Hematopoietic multipotent progenitor cell treated with erythropoietin and hydrocortisone succinate and interleukin-3 and kit ligand, for 4 days (in vitro differentiated cells): Measurements from ENCODE around the gene OR7C1.
A peak's percentile ranks its signal among the peaks of the same experiment; 100 is the strongest.
"Not testable (repeated sequence)": the region's sequence is repeated elsewhere in the genome, so short reads cannot be mapped to it uniquely, and the experiment has no call there.

Source experiments
- DNase-seq: peaks from one replicate; pipeline ENCODE4 v3.0.0-alpha.2; 2015

Gene OR7C1

DNA sequence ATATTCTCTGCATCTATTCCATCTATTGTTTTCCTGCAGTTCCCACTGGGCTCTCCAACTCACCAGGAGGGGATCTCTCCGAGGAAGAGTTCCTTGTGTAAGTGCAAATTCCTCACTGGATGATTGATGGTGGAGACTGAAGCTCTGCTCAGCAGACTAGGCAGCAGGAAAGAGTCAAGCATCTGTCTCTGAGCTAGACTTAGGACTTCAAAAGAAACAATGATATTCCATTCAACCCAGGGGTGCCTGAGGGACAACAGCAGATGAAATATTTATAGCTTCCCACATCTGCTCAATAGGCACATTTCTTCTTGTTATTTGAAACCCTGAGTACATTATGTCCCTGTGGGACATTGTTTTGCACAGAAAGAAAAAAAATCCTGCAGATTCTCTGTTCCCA is at the start of gene OR7C1, which contains the start of gene OR7A5:
TSS of gene OR7C1 (minus strand) at position 175 of the 400 bp plus-strand sequence. CDS start 35,049 bp downstream, outside the sequence.
TSS of gene OR7A5 (minus strand) at position 175 of the 400 bp plus-strand sequence. CDS start 6,944 bp downstream, outside the sequence.
- no peak for DNase-seq

DNA sequence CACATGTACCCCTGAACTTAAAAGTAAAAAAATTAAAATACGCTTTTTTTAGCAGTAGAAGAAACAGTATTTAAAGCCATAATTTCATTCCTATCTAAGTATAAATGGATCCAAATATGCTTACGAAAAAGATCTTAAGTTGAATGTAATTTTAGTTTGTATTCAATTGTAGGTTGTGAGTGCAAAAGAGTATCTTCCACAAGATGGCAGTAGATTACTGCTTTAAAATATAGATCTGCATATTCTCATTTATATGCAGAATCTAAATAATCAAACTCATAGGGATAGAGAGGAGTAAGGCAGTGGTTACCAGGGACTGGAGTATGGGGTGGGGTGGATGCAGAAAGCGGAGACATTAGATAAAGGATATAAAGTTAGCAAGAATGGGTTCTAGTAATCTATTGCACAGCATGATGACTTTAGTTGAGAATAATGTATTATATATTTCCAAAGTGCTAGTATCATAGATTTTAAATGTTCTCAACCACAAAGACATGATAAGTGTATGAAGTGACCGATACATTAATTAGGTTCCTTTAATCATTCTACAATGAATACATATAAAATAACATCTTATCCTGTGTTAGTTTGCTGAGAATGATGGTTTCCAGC is 36.7 kb upstream of the OR7C1 start:
- DNase-seq, result peak; percentile 71

DNA sequence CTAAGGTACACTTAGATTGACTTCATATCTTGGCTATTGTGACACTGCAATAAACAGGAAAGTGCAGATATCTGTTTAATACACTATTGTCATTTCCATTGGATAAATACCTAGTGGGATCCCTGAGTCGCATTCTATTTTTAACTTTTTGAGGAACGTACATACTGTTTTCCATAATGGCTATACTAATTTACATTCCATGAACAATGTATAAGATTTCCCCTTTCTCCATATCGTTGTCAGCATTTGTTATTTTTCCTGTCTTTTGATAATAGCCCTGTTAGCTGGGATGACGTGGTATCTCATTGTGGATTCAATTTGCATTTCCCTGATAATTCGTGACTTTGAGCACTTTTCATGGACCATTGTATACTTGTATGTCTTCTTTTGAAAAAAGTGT is 33.5 kb upstream of the OR7C1 start:
- DNase-seq, result no peak

DNA sequence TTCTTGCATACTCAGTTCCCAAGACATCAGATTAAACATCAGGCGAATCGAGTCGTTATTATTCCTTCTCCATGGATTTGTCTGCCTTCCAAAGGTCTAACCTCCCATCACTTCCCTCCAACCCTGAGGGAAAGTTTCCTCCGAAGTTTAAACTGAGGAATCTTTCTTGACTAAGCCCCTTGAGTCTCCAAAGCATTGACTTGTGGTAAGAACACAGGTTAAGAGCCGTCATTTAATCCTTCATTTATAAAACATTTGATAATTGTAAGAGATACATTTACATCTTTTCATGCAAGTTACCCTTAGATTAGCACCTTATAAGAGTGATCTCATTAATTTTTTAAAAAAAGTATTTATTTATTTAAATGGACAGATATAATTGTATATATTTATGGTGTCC is 13.8 kb upstream of the OR7C1 start, which contains the start of gene OR7A10:
TSS of gene OR7A10 (minus strand) at position 101 of the 400 bp plus-strand sequence. CDS start 7,045 bp downstream, outside the sequence.
- no peak for DNase-seq

DNA sequence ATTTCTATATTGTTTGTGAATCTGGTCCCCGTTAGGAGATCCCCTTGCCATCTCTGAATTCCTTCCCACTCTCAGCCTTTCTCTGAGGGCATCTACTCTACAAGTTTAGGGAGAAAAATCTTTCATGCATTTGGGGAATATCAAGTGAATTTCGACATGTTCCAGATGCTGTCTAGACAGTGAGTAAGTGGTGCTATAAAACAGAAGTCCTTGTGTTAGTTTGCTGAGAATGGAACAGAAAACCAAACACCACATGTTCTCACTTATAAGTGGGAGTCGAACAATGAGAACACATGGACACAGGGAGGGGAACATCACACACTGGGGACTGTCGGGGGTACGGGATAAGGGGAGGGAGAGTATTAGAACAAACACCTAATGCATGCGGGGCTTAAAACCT is 8.6 kb upstream of the OR7C1 start:
- DNase-seq, result no peak

DNA sequence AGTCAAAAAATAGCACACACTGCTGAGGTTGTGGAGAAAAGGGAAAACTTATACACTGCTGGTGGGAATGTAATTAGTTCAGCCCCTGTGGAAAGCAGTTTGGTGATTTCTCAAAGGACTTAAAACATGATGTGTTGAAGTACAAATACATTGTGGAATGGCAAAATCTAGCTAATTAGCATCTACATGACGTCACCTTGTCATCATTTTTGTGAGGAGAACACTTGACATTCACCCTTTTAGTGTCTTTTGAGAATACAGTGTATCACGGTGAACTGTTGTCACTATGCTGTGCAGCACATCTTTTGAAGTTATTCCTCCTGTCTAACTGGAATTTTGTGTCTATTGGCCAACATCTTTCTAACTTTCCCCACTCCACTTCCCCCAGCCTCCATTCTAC is 8.2 kb upstream of the OR7C1 start:
- DNase-seq, result no peak

DNA sequence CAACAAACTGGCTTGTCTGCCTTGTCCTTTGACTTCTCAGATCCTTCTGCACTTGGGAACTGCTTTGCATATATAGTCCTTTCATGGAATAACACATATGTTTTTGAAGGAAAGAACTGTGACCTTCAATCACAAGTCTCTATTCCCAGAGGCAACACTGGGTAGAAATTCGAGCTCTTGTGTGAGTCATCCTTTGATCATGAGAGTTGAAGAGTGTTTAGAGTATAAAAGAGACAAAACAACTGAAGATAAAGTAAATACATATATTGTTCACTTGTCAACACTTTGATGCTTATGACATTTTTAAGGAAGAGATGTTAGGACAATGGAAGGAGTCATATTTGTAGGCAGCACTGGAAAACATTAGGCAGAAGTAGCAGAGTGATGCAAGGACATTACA is 5.2 kb upstream of the OR7C1 start:
- DNase-seq, result no peak

DNA sequence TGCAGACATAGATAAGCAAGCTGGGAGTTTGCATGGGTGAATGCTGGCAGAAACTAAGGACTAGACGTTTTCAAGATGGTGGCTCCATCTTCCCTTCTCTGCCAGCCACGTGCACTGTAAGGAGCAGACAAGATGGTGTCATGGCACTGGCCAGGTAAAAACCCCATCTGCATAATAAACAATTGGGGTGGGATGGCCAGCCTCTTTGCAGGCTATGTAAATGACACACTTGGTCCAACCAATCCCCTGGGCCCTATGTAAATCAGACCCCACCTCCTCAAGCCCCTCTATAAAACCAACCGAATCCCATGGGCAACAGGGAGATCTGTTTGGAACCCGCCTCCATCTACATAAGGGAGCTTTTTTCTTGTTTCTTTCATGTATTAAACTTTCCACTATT is 2.4 kb upstream of the OR7C1 start:
- DNase-seq, result no peak

DNA sequence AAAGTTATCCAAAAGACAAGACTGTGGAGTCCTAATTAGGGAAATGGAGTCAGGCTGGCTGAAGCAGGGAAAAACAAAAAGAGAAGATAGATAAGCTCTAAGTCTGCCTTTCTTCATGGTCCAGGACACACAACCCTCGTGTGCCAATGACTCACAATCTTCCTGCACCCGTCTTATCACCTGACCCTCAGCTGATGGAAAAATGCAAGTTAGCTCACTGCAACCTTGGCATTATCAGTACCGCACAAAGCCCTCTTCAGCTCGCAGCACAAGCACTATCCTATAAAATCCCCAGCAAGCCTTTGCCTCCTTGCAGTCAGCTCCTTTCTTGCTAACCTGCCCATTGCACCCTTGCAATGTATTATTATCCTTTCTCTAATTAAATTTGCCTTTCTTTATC is 4.3 kb downstream of the OR7C1 start:
- peak; percentile 84 for DNase-seq

DNA sequence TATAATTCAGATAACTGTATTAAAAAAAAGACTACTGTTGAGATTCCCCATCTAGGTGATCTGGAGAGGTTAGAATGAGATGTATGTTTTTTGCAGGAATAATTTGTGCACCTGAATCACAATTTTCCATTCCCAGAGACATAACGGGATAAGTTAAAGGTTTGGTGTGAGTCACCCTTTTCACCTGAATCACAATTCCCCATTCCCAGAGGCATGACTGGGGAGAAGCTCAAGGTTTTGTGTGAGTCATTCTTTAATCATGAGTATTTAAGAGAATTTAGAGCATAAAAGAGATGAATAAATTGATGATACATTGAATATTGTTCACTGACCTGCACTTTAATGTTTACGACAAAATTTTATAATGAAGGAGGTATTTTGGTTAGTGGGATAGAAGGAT is 9.0 kb downstream of the OR7C1 start:
- DNase-seq, result no peak

DNA sequence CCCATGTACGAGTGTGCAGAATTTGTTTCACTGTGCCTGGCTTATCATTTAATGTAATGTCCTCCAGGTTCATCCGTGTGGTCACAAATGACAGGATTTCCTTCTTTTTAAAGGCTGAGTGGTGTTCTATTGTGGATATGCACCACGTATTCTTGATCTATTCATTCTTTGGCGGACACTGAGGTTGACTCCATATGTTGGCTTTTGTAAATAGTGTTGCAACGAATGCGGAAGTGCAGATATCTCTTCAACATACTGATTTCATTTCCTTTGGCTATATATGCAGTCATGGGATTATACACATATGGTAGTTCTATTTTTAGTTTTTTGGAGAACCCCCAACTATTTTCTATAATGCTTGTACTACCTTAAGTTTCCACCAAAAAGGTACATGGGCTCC is 13.0 kb downstream of the OR7C1 start:
- peak; percentile 51 for DNase-seq

DNA sequence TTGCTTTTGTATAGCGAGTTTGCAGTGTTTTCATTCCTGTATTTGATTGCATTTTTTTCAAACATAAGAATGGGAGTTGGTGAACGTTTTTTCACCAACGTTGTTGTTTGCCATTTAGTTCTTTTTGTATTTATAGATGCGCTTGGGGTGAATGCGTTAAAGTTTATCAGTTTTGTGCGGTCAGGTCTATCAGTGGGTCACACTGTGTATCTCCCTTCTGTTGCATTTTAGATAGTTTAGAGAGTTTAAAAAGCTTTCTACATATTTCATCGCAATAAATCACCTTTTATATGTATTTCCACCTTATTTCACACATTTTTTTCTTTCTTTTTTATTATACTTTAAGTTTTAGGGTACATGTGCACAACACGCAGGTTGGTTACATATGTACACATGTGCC is 16.4 kb downstream of the OR7C1 start:
- no peak for DNase-seq

DNA sequence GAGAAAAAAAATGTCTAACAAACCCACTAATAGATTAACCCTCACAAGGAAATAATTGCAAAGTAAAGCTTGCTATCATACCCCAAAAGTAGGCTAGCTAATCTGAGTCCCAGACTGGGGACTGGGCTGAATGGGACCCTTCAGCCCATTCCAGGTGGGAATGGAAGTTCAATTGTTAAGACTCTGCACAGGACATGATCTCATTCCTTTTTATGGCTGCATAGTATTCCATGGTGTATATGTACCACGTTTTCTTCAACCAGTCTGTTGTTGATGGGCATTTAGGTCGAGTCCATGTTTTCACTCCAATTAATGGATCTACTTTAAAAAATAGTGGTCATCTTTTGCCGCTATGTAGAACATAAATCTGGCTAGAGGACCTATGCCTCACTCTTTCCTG is 17.9 kb downstream of the OR7C1 start:
- no peak for DNase-seq

DNA sequence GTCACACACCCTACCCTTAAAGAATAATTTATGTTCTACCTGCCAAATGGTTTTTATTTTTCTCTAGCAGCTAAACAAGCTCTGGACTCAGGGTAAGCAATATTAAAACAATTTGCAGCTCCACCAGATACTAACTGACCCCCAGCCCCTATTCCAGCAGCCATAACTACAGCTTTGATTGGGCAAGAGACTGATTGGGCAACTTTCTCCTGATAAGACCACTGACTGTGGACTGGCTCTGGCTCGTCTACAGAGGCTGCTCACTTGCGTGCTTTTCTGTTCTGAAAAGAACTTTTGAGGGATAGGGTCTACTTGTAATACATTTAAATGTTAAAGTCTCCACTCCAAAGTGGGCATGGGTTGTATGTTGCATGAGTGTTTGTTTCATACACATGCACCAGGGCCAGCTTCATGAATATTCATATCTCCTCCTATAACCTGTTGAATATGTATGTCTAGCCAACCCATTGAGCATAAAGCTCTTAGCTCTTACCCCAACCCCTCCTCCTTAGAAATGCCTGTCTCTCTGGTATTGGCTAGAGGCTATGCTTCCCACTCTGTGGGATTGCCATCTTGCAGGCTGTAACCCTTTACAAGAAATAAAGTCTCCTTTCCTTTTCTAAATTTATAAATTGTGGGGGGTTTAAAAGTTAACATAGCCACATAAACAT is 19.9 kb downstream of the OR7C1 start:
- DNase-seq, result peak; percentile 29

DNA sequence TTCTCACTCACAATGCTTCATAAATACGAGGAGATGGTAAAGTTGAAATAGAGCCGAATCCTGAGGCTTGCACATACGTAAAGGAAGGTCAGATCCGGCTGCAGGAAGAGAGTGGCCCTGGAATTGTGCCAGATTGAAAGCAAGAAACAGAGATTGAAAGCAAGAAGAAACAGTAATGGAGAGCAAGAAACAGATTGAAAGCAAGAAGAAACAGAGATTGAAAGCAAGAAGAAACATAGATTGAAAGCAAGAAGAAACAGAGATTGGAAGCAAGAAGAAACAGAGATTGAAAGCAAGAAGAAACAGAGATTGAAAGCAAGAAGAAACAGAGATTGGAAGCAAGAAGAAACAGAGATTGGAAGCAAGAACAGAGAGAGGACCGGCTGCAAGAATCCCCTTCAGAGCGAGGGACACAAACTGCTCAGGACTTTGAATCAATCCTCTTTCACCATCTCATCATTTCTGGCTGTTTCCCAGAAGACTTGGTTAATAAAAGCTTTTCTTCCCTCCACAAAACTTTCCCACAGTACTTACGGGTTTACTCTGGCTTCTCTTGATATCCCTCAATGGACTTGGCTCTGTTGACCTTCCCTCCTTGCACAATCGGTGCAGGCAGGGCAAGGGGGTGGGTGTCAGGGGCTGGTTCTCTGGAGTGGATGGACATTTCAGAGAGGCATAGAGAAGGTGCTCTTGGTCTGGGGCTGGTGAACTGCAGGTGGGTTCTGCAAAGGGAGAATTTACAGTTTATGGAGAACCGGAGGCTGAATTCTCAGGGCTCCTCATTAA is 25.5 kb downstream of the OR7C1 start:
- DNase-seq, result no peak

DNA sequence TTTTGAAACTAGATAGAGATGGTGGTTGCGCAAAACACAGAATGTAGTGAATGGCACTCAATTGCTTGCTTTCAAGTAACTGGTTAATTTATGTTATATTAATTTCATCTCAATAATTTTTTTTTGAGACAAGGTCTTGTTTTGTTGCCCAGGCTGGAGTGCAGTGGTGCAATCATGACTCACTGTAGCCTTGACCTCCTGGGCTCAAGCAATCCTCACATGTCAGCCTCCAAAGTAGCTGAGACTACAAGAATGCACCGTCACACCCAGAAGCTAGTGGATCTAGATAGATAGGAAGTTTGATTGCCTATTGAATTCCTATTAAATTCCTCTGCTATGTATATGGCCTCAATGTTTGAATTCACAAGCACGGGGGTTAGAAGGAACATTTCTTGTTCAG is 30.2 kb downstream of the OR7C1 start:
- no peak for DNase-seq

DNA sequence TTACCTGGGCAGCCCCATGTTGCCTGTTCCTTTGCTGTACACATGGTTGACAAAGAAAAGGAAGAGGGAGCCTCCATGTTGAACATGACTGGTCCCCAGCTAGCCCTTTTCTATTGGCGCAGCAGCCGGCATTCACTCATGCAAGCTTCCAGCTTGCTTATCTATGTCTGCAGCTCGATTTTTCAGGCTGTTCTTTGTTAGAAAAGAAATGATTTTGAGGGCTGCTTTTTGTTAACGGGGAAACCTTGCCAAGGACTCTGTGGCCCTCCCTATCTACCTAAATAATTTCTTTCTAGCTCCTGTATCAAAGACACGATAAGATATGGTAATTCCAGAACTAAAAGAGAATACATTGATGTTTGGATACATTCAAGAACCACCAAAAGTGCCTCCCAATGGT is 36.2 kb downstream of the OR7C1 start:
- no peak for DNase-seq

DNA sequence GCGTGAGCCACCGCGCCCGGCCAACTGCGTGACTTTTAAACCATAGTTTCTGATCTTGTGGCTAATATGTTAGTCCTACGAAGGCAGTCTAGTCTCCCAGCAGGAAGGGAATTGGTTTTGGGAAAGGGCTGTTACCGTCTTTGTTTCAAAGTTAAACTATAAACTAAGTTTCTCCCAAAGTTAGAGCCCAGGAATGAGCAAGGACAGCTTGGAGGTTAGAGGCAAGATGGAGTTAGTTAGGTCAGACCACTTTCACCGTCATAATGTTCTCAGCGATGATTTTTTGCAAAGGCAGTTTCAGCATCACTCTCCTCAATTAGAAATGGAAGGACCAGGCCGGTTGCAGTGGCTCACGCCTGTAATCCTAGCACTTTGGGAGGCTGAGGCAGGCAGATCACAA is 39.0 kb downstream of the OR7C1 start:
- no peak for DNase-seq

DNA sequence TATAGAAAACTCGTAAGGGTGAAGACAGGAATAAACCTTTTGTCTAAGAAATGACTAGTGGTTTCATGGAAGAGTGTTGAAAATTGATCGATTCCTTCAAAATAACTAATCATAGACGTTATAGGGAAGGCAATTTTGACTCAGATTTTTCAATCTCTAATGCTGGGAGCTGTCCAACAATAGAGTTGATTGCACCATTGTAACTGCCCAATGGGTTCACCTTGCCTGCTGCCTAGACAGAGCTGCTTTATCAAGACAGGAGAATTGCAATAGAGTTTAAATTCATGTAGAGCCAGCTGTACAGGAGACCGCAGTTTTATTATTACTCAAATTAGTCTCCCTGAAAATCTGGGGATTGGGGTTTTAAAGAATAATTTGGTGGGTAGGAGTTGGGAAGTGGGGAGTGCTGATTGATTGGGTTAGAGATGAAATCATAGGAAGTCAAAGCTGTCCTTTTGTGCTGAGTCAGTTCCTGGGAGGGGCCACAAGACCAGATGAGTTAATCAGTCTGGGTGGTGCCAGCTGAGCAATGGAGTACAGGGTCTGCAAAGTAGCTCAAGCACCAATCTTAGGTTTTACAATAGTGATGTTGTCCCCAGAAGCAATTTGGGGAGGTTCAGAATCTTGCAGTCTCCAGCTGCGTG is 39.8 kb downstream of the OR7C1 start:
- peak; percentile 75 for DNase-seq

DNA sequence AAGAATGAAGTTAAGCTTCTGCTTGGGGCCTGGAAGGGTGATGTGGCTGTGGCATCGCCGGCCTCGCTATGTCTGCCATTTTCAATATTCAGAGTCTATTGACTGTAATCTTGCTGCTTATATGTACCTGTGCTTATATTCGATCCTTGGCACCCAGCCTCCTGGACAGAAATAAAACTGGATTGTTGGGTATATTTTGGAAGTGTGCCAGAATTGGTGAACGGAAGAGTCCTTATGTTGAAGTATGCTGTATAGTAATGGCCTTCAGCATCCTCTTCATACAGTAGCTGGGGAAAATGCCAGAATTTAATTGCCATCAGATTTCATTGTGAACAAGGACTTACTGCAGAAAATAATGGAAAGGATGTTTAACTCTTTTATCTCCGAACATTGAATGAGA is 42.7 kb downstream of the OR7C1 start:
- not testable (repeated sequence) for DNase-seq

DNA sequence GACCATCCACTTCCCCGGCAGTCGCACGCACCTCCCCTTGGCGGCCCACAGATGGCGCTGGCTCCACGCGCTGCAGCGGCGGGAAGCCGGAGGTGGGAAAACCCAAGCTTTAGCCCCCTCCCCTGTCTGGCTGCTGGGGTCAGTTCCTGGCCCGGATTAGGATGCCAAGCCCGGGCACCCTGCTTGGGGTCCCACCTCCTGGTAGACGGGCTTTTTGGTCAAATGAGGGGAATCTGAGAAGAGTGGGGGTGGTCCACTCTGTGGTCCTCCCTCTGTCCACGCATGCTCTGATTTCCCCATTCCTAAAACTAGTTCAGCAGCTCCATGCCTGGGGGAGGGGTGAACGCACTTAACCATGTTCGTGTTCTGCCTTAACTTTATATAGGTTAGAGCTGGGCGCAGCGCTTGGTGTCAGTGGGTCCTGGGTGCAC is 48.5 kb downstream of the OR7C1 start:
- peak; percentile 66 for DNase-seq

DNA sequence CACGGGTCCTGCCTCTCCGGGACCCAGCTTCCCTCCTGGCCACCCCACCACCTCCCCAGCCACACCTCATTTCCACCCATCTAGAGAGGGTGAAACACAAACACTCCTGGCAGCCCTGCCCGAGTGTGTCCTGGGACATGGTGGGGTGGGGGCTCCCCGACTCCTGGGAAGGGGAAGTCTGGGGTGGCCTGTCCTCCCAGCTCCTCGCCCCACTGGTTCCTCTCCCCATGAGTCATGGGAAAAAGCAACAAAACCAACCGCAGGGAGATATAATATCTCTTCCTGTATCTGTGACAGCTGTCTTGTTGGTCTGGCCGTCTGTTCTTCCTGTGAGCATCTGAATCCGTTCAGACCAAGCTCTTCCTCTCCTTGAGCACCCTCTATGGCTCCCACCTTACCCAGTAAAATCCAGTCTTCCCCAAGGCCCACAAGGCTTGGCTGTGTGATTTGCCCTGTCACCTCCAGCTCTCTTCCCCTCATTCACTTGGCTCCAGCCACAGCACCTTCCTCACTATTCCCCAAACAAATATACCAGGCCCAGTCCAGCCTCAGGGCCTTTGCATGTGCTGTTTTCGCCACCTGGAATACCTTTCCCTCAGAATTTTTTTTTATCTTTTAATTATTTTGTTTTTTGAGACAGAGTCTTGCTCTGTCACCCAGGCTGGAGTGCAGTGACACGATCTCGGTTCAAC is 49.7 kb downstream of the OR7C1 start:
- DNase-seq, result peak; percentile 95

DNA sequence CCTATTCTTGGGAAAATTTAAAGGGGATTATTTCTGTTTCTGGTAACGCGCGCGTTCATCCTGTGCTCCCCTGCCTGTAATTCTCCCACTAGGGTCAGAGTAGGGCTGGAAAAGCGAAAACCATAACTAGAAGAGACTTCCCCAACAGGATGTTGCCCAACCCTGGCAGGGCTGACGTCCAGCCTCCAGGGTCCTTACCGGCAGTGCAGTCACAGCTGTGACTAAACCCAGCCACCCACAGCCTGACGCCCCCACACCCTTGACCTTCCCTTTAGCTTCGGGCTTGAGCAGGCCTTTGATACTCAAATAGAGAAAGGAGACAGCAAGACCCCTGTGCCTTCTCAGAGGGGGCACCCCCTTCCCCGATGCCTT is 50.3 kb downstream of the OR7C1 start:
- peak; percentile 83 for DNase-seq
